Loucy (cell line): ENCODE data around the gene MSANTD1.
A peak's percentile ranks its signal among the peaks of the same experiment; 100 is the strongest.

Experiments
- H2AFZ ChIP-seq: fragments of 200-600 bp; sonication (generic); 2 replicates; pipeline ENCODE4 v1.6.0; 2016; ENCODE audit warnings: antibody characterized with exemption, mild to moderate bottlenecking, low read length, moderate library complexity
- H3F3A ChIP-seq: fragments of 200-600 bp; 2 replicates; pipeline ENCODE4 v1.6.0; 2016; ENCODE audit warnings: antibody characterized with exemption, low read depth, mild to moderate bottlenecking
- H3K27me3 ChIP-seq: fragments of 200-600 bp; sonication (generic); 2 replicates; pipeline ENCODE4 v1.6.1; 2014; ENCODE audit warnings: low read length, mild to moderate bottlenecking; ENCODE audit not compliant: insufficient read depth, poor library complexity, severe bottlenecking
- H3K36me3 ChIP-seq: fragments of 200-600 bp; sonication (generic); 2 replicates; pipeline ENCODE4 v1.6.1; 2016; ENCODE audit warnings: low read length; ENCODE audit not compliant: insufficient read depth
- H3K4me1 ChIP-seq: fragments of 200-600 bp; sonication (generic); 2 replicates; pipeline ENCODE4 v1.5.1; 2014; ENCODE audit warnings: low read length, mild to moderate bottlenecking; ENCODE audit not compliant: insufficient read depth, poor library complexity, severe bottlenecking
- H3K4me2 ChIP-seq: fragments of 200-600 bp; sonication (generic); 2 replicates; pipeline ENCODE4 v1.6.0; 2014; ENCODE audit warnings: antibody characterized with exemption, low read length, low read depth, mild to moderate bottlenecking; ENCODE audit not compliant: poor library complexity, severe bottlenecking
- H3K4me3 ChIP-seq: fragments of 200-600 bp; sonication (generic); 2 replicates; pipeline ENCODE4 v1.5.1; 2014; ENCODE audit warnings: low read length, mild to moderate bottlenecking, mixed read lengths; ENCODE audit not compliant: poor library complexity, severe bottlenecking
- H3K79me2 ChIP-seq: fragments of 200-600 bp; sonication (generic); 2 replicates; pipeline ENCODE4 v1.6.1; 2014; ENCODE audit warnings: low read length; ENCODE audit not compliant: insufficient read depth
- H3K9ac ChIP-seq: fragments of 200-600 bp; sonication (generic); 2 replicates; pipeline ENCODE4 v1.6.0; 2014; ENCODE audit warnings: mild to moderate bottlenecking, low read depth, low read length, moderate library complexity; ENCODE audit not compliant: poor library complexity, severe bottlenecking
- H3K9me2 ChIP-seq: fragments of 200-600 bp; sonication (generic); replicated peaks from 2 replicates; pipeline ENCODE4 v1.6.1; 2016; ENCODE audit warnings: low read depth, low read length, mixed read lengths
- H3K9me3 ChIP-seq: fragments of 200-600 bp; sonication (generic); 2 replicates; pipeline ENCODE4 v1.6.1; 2014; ENCODE audit warnings: mild to moderate bottlenecking, antibody characterized with exemption, low read length, low read depth; ENCODE audit not compliant: insufficient read depth
- H4K20me1 ChIP-seq: fragments of 200-600 bp; sonication (generic); 2 replicates; pipeline ENCODE4 v1.6.0; 2014; ENCODE audit warnings: antibody characterized with exemption, low read length, mild to moderate bottlenecking; ENCODE audit not compliant: insufficient read depth, poor library complexity, severe bottlenecking
- CTCF ChIP-seq: fragments of 200-600 bp; sonication (generic); conservative IDR thresholded peaks from 2 replicates; pipeline ENCODE4 v1.5.1; 2014; ENCODE audit warnings: mild to moderate bottlenecking, antibody characterized with exemption, low read length
- EZH2phosphoT487 ChIP-seq: fragments of 200-600 bp; IDR thresholded peaks from 2 replicates; pipeline ENCODE4 v1.6.1; 2018; ENCODE audit warnings: antibody characterized with exemption, mild to moderate bottlenecking, moderate library complexity, borderline replicate concordance

Gene MSANTD1

GRCh38 chr4:3219761-3220475 is 29.0 kb upstream of the MSANTD1 start:
- TF ChIP-seq CTCF (no peak), EZH2phosphoT487 (no peak)

DNA sequence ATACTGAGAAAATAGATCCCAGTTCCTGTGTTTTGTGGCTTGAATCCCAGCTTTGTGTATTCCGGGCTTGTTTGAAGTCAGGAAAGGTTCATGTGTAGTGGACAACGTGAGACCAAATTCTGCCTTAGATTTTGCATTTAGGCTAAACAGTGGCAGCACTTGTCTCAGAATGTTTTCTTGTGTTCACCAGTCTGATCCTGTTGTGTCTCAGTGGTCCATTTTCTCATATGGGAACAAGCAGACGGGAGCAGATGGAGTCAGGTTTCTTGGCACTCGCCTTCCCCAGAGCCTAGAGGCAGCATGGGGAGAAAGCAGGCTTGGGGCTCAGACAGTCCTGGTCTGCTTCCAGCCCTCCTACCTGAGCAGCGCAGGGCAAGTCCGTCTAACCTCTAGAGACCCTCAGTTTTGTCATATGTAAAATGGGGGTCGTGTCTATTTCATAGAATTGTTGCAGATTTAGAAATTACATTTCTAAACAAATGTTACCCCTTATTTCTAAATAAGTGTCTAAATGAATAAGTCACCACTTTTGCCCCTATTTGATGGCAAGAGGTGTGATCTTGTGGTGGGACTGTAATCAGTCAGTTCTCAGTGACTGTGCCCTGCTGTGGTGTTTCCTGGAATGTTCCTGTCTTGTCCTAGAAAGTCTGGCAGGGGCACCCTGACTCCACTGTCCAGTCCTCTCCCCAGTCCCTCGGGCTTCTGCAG is 28.3 kb upstream of the MSANTD1 start:
- Histone ChIP-seq H3K4me3 (no peak overlapping the region), H3K9me2 (no peaks in the 10 kb centered on the region), H3K27me3 (no peaks in the 10 kb centered on the region), H3K9ac (no peak overlapping the region), H3K4me2 (no peak overlapping the region), H3K4me1 (peaks cover 9% of the 10 kb centered on the region), H3K36me3 (peaks cover 69% of the 10 kb centered on the region; the same call in 1 of the 2 replicates), H3K9me3 (no peaks in the 10 kb centered on the region), H2AFZ (no peak overlapping the region), H3F3A (no peaks in the 10 kb centered on the region), H4K20me1 (no peaks in the 10 kb centered on the region), H3K79me2 (no peaks in the 10 kb centered on the region)
- TF ChIP-seq CTCF (no peak), EZH2phosphoT487 (no peak)

More at GRCh38 chr4:3219761-3220475, 29.0 kb upstream of the MSANTD1 start:
- Histone ChIP-seq H3K4me2 (no peak overlapping the region), H2AFZ (no peak overlapping the region), H3F3A (no peaks in the 10 kb centered on the region), H4K20me1 (no peaks in the 10 kb centered on the region), H3K27me3 (no peaks in the 10 kb centered on the region), H3K36me3 (peaks cover 70% of the 10 kb centered on the region; the same call in 1 of the 2 replicates), H3K9me2 (no peaks in the 10 kb centered on the region), H3K4me1 (peaks cover 9% of the 10 kb centered on the region), H3K9me3 (no peaks in the 10 kb centered on the region), H3K9ac (peak overlapping the region; percentile 31), H3K79me2 (no peaks in the 10 kb centered on the region), H3K4me3 (no peak overlapping the region)

- no peak for TF ChIP-seq EZH2phosphoT487
- no peak for TF ChIP-seq CTCF
- no peaks in the 10 kb centered on the region for H3K9me2 ChIP-seq
- no peaks in the 10 kb centered on the region for H3K79me2 ChIP-seq
- no peak overlapping the region for H3K4me2 ChIP-seq
- H3F3A ChIP-seq = no peaks in the 10 kb centered on the region
- H3K27me3 ChIP-seq = no peaks in the 10 kb centered on the region
- H3K4me1 ChIP-seq = peaks cover 9% of the 10 kb centered on the region
- H3K36me3 ChIP-seq = peaks cover 64% of the 10 kb centered on the region; the same call in 1 of the 2 replicates
- H2AFZ ChIP-seq = no peak overlapping the region
- no peak overlapping the region for H3K9ac ChIP-seq
- H4K20me1 ChIP-seq = no peaks in the 10 kb centered on the region
- no peaks in the 10 kb centered on the region for H3K9me3 ChIP-seq
- no peak overlapping the region for H3K4me3 ChIP-seq
These were observed 27.8 kb upstream of the MSANTD1 start for GRCh38 chr4:3221184-3221494.
